Pancreas (tissue), 10 donors: ENCODE measurements around the gene SLC15A2. TPM values are rescaled to one million over a fixed set of nuclear protein-coding genes. Genes with fewer than 3 reads are reported as not detected.
"Not testable (repeated sequence)": the region's sequence is repeated elsewhere in the genome, so short reads cannot be mapped to it uniquely, and the experiment has no call there.

Experiments
- ATAC-seq, 4 donors: fragments of 200-7000 bp; cut with Tn5 transposase; one replicate each; pipeline versions ENCODE4 v1.8.0 to v1.9.1; 2020; ENCODE audit warnings: mild to moderate bottlenecking in 4 of 4, moderate library complexity in 4 of 4
- DNase-seq, 6 donors: peaks; one replicate each; pipeline ENCODE4 v3.0.0-alpha.2; 2020
- FAIRE-seq: peaks from 2 replicates; lab custom pipeline; 2012; peaks lifted over from hg19 to GRCh38; lab: Jason Lieb, UNC
- H3K27ac ChIP-seq, 4 donors: fragments of 200-600 bp; sonication (generic); 1 replicate in 3 of 4; 2 replicates in 1 of 4; pipeline versions ENCODE4 v1.5.0 to v1.8.0; 2020
- H3K27me3 ChIP-seq, 4 donors: fragments of 200-600 bp; one replicate each; pipeline ENCODE4 v1.8.0; 2021
- H3K36me3 ChIP-seq, 3 donors: fragments of 200-600 bp; sonication (generic) in 1 of 3; one replicate each; pipeline versions ENCODE4 v1.5.0 to v1.8.0; 2020 to 2021
- H3K4me1 ChIP-seq, 3 donors: fragments of 200-600 bp; one replicate each; pipeline ENCODE4 v1.8.0; 2021
- H3K4me3 ChIP-seq, 4 donors: fragments of 200-600 bp; sonication (generic) in 2 of 4; one replicate each; pipeline versions ENCODE4 v1.5.0 to v1.8.0; 2020 to 2021
- H3K9me3 ChIP-seq, 4 donors: fragments of 200-600 bp; one replicate each; pipeline ENCODE4 v1.8.0; 2021
- CTCF ChIP-seq, 4 donors: fragments of 200-600 bp; sonication (generic) in 3 of 4; IDR thresholded peaks; one replicate each; pipeline versions ENCODE4 v1.5.0 to v1.8.0; 2021; ENCODE audit warnings: antibody characterized with exemption in 4 of 4
- WGBS, 2 donors: extraction: QIAGEN DNeasy Blood & Tissue Kit; methylation state at CpG; one replicate each; pipeline ENCODE4 v1.1.7; 2013; 5-methylcytosine and 5-hydroxymethylcytosine counted together
- intact Hi-C, 3 donors: fragments of 100-400 bp; cut with DNase I; formaldehyde crosslinking; loops; one replicate each; pipeline versions ENCODE4 v1.11.1 to v1.14.2; 2022
- polyA plus RNA-seq, 2 donors: library from polyadenylated mRNA; stranded (reverse); fragments of 200-250 nt; gene quantifications; one replicate each; pipeline ENCODE4 v1.2.3, GENCODE V29; 2013
- total RNA-seq, 6 donors: library from RNA; stranded (reverse); fragmentation: NEBNext Ultra II Directional in 4 of 6; extraction: Animal tissue kit (Norgen Biotek cat#: 25700) in 4 of 6; gene quantifications; one replicate each; pipeline versions ENCODE4 v1.2.1 to v1.2.4, GENCODE V29; 2021 to 2023
- donor health status: healthy with polysubstance abuse.
- donor health status: DM: no; HTN: no; CAD: no; lungs with moderate emphysema.
- donor health status: DM: no; HTN: no; CAD: no.
- donor health status: control.
- donor health status: control.
- donor health status: Bipolar disorder and iron deficiency.
- donor health status: DM: yes; HTN: yes; CAD: no.
- donor health status: DM: no; HTN: no; CAD: no.
- donor health status: DM: no; HTN: no; CAD: no.
- donor health status: DM: yes; HTN: yes; CAD: no.

SLC15A2 gene
- total and polyA plus RNA-seq, 8 donors: 1.9 to 22.5 (median 5.0) TPM

DNA sequence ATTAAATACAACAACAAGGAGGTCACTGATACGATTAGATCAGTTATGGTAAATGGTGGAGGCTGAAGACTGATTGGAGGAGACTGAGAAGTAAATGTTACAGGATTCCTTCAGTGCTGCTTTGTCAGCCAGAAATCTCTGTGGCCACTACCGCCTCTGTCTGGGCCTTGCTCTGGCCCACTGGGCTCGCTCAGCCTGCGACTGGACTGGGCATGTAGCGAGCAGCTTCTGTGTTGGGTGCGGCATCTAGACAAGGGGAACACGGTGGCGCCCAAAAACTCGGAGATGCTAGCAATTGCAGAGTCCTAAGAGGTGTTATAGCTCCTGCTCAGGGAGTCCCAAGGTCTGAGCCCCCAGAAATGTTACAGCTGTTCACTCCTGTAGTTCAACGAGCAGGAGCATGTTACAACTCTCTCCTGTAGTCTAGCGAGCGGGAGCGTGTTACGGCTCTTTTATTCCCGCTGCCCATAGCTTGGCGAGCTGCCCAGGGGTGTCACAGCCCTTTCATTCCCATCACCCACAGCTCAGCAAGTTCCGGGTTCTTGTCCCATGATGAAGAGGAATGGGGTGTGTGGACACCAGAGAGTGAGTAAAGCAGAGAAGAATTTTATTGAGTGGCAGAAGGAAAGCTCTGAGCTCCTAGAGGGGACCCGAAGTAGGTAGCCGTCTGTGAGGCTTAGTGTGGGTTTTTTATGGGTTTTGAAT, 24.7 kb downstream of the SLC15A2 start:
- no peaks in the 10 kb centered on the region for H3K9me3 ChIP-seq
- peaks cover 0 to 7% (median 0%) of the 10 kb centered on the region in 3 donors for H3K4me1 ChIP-seq
- DNase-seq (no peak), ATAC-seq (no peak), FAIRE-seq (no peak)
- H3K36me3 ChIP-seq: peaks cover 0 to 4% (median 3%) of the 10 kb centered on the region in 3 donors
- no peak for TF ChIP-seq CTCF (IDR thresholded peaks at IDR 0.05)
- no peak overlapping the region for H3K4me3 ChIP-seq
- intact Hi-C loops: no loop called here
- no peaks in the 10 kb centered on the region for H3K27me3 ChIP-seq
- H3K27ac ChIP-seq: no peak overlapping the region
- WGBS, 2 donors: 91 to 92% methylated on average over 19 of the region's 19 CpGs

DNA sequence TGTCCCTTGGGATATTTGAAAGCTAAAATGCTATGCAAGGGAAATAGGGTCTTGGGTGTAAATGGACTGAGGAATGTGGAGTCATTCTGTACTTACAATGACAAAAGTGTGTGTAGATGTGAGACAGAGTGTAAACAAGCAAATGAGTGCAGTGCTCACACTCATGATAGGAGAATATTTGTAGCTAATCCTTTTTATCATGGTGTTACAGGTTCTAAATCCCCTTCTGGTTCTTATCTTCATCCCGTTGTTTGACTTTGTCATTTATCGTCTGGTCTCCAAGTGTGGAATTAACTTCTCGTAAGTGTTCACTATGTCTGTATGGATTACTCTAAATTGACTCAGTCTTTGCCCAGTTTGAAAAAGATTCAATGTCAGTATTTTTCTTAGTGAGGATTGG, 30.5 kb downstream of the SLC15A2 start:
- no peak for FAIRE-seq
- intact Hi-C loops: no loop called here
- H3K9me3 ChIP-seq: no peaks in the 10 kb centered on the region
- H3K36me3 ChIP-seq: peaks cover 0 to 7% (median 4%) of the 10 kb centered on the region in 3 donors
- H3K4me1 ChIP-seq: no peaks in the 10 kb centered on the region
- no peak overlapping the region for H3K27ac ChIP-seq
- no peaks in the 10 kb centered on the region for H3K27me3 ChIP-seq
- WGBS, 2 donors: 59 to 62% methylated on average over 3 of the region's 3 CpGs
- DNase-seq: no peak
- no peak for TF ChIP-seq CTCF (IDR thresholded peaks at IDR 0.05)
- peak in 1 of 4 donors; percentile 38 for ATAC-seq
- no peak overlapping the region for H3K4me3 ChIP-seq

- H3K27me3 ChIP-seq: no peaks in the 10 kb centered on the region
- intact Hi-C loops: no loop called here
- no peaks in the 10 kb centered on the region for H3K4me1 ChIP-seq
- ATAC-seq (no peak), DNase-seq (peak in 1 of 6 donors; percentile 18), FAIRE-seq (no peak)
- H3K27ac ChIP-seq: no peak overlapping the region
- peaks cover 0 to 7% (median 7%) of the 10 kb centered on the region in 3 donors for H3K36me3 ChIP-seq
- no peaks in the 10 kb centered on the region for H3K9me3 ChIP-seq
- no peak for TF ChIP-seq CTCF (IDR thresholded peaks at IDR 0.05)
- WGBS, 2 donors: 96 to 100% methylated on average over 1 of the region's 1 CpG
- no peak overlapping the region for H3K4me3 ChIP-seq
These were observed 32.2 kb downstream of the SLC15A2 start for GRCh38 chr3:121926380-121926779.

DNA sequence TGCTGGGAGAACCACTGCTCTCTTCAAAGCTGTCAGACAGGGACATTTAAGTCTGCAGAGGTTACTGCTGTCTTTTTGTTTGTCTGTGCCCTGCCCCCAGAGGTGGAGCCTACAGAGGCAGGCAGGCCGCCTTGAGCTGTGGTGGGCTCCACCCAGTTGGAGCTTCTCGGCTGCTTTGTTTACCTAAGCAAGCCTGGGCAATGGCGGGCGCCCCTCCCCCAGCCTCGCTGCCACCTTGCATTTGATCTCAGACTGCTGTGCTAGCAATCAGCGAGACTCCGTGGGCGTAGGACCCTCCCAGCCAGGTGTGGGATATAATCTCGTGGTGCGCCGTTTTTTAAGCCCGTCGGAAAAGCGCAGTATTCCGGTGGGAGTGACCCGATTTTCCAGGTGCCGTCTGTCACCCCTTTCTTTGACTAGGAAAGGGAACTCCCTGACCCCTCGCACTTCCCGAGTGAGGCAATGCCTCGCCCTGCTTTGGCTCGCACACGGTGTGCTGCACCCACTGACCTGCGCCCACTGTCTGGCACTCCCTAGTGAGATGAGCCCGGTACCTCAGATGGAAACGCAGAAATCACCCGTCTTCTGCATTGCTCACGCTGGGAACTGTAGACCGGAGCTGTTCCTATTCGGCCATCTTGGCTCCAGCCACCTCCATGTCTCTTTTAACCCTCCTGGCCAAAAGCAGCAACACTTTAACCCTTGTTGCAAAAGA, 44.1 kb downstream of the SLC15A2 start:
- H3K4me3 ChIP-seq, DNase-seq, H3K27me3 ChIP-seq, intact Hi-C loops, H3K9me3 ChIP-seq, H3K36me3 ChIP-seq, H3K27ac ChIP-seq, FAIRE-seq, ATAC-seq: not testable (repeated sequence)
- peaks cover 19 to 23% (median 20%) of the 10 kb centered on the region in 3 donors for H3K4me1 ChIP-seq
- WGBS, 2 donors: 92 to 93% methylated on average over 27 to 29 of the region's 29 CpGs

DNA sequence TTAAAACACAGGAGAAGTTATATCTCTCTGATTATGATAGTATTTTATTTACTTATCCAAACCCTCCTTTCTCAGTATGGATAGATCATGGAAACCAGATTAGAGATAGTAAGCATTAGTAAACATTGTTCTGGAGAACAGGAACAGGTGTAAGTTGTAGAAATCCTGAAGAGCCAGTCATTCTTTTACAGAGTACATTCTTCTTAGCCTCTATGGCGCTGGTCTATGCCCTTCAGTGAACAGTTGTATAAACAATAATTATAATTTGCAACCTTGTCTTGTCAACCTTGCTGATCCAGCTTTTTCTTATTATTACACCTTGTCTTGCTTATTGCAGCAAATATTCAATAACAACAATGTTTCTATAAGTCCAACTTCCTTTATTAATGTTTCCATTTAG, 47.4 kb downstream of the SLC15A2 start:
- intact Hi-C loops: no loop called here
- Histone ChIP-seq H3K4me3 (no peak overlapping the region), H3K4me1 (peaks cover 27 to 28% (median 27%) of the 10 kb centered on the region in 3 donors), H3K27me3 (no peaks in the 10 kb centered on the region), H3K27ac (peak overlapping the region; percentile 8 to 78 (median 44)), H3K36me3 (no peaks in the 10 kb centered on the region), H3K9me3 (no peaks in the 10 kb centered on the region)
- DNase-seq: no peak
- TF ChIP-seq CTCF (IDR thresholded peaks at IDR 0.05): no peak
- peak; percentile 45 to 62 (median 57) for ATAC-seq
- FAIRE-seq: no peak
- WGBS, 2 donors: 28 to 29% methylated on average over 1 of the region's 1 CpG
